ENCODE measurements around the gene MRPL49.
A peak's percentile ranks its signal among the peaks of the same experiment; 100 is the strongest.

Gene MRPL49

GRCh38 chr11:65103476-65103875 lies 18.6 kb upstream of the MRPL49 start:
- no peak for DNase-seq

- no peak for DNase-seq
Observed at GRCh38 chr11:65104628-65105027, 17.5 kb upstream of the MRPL49 start.

- DNase-seq, result no peak
Observed at GRCh38 chr11:65107078-65107477, 15.0 kb upstream of the MRPL49 start.

GRCh38 chr11:65107751-65108468 lies 14.2 kb upstream of the MRPL49 start:
- no peak for DNase-seq

GRCh38 chr11:65108469-65109123 lies 13.5 kb upstream of the MRPL49 start:
- DNase-seq, result no peak

GRCh38 chr11:65109231-65110198 lies 12.6 kb upstream of the MRPL49 start:
- no peak for DNase-seq

- DNase-seq, result peak; percentile 98 to 99
Observed at GRCh38 chr11:65110354-65110861, 11.7 kb upstream of the MRPL49 start.

- DNase-seq, result no peak
Observed at GRCh38 chr11:65111159-65111743, 10.9 kb upstream of the MRPL49 start.

GRCh38 chr11:65111744-65112545 lies 10.2 kb upstream of the MRPL49 start, which contains the start of gene TM7SF2:
Gene TM7SF2, plus strand, starts transcription at chr11:65111872. Its CDS starts 144 bp downstream, at chr11:65112016.
- peak; percentile 94 to 96 for DNase-seq

- peak; percentile 79 to 80 for DNase-seq
Observed at GRCh38 chr11:65112546-65113360, 9.4 kb upstream of the MRPL49 start.

GRCh38 chr11:65113361-65113756 lies 8.8 kb upstream of the MRPL49 start:
- no peak for DNase-seq

- DNase-seq, result no peak
Observed at GRCh38 chr11:65113839-65114238, 8.3 kb upstream of the MRPL49 start.

GRCh38 chr11:65114538-65115171 lies 7.5 kb upstream of the MRPL49 start:
- no peak for DNase-seq

GRCh38 chr11:65115361-65116082 lies 6.6 kb upstream of the MRPL49 start:
- peak in 1 of 2 donors; percentile 28 for DNase-seq

GRCh38 chr11:65116370-65117205 lies 5.5 kb upstream of the MRPL49 start:
- peak; percentile 66 to 70 for DNase-seq

- peak; percentile 100 for DNase-seq
Observed at GRCh38 chr11:65117206-65118096, 4.7 kb upstream of the MRPL49 start, which contains the start of gene ZNHIT2. Gene ZNHIT2, minus strand, starts transcription at chr11:65117701. Its CDS starts 48 bp downstream, at chr11:65117653.

GRCh38 chr11:65118097-65118837 lies 3.9 kb upstream of the MRPL49 start:
- DNase-seq, result no peak
